ENCODE measurements around the gene SAXO1. TPM values are rescaled to one million over a fixed set of nuclear protein-coding genes. Genes with fewer than 3 reads are reported as not detected.

The SAXO1 gene
- total RNA-seq, 1 experiment from 2014 or later = not detected

DNA sequence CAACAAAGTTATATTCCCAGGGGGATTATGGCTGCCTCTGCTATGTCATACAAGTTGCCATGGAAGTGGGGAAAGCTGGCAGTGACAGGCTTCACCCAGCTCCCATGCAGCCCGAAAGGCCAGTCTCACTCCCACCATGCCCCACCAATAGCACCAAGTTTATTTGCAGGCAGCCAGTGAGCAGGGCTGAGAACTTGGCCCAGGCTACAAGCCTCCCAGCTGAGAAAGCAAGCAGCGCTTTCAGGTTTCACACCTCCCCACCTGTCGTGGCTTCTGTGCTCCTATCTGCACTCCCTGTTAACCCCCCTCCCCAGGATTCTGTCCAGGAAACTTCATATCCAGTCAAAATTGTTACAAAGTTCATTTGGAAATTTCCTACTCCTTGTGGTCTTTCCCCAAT is 155.0 kb downstream of the SAXO1 start:
- Histone ChIP-seq H3K27ac (ENCODE audit: low read length) (no peak overlapping the region), H3K4me2 (ENCODE audit: low read length) (no peak overlapping the region), H3K36me3 (ENCODE audit: low read depth, low read length) (no peaks in the 10 kb centered on the region), H3K27me3 (ENCODE audit: low read length) (no peaks in the 10 kb centered on the region), H3K79me2 (ENCODE audit: low read length) (no peaks in the 10 kb centered on the region), H3F3A (ENCODE audit: low read length, unreplicated experiment) (no peaks in the 10 kb centered on the region), H3K9me2 (replicated peaks; ENCODE audit: low read length) (no peaks in the 10 kb centered on the region), H3K4me1 (ENCODE audit: insufficient read depth, low read length) (no peaks in the 10 kb centered on the region), H4K20me1 (ENCODE audit: low read length) (no peaks in the 10 kb centered on the region), H3K9ac (ENCODE audit: low read length) (no peak overlapping the region), H3K9me3 (ENCODE audit: low read length) (no peaks in the 10 kb centered on the region), H2AFZ (ENCODE audit: low read length) (no peak overlapping the region), H3K4me3 (ENCODE audit: low read length) (no peak overlapping the region)
- ChIA-PET POLR2A (ENCODE audit: unreplicated experiment) (no interaction called here), CTCF (no interaction called here)
- DNase-seq (no peak), ATAC-seq (no peak)
- TF ChIP-seq EZH2 (IDR thresholded peaks at IDR 0.05; ENCODE audit: low read length, unreplicated experiment) (no peak), EZH2phosphoT487 (IDR thresholded peaks at IDR 0.05; ENCODE audit: borderline replicate concordance, low read length) (no peak)
- TF ChIP-seq, protein P1, sequence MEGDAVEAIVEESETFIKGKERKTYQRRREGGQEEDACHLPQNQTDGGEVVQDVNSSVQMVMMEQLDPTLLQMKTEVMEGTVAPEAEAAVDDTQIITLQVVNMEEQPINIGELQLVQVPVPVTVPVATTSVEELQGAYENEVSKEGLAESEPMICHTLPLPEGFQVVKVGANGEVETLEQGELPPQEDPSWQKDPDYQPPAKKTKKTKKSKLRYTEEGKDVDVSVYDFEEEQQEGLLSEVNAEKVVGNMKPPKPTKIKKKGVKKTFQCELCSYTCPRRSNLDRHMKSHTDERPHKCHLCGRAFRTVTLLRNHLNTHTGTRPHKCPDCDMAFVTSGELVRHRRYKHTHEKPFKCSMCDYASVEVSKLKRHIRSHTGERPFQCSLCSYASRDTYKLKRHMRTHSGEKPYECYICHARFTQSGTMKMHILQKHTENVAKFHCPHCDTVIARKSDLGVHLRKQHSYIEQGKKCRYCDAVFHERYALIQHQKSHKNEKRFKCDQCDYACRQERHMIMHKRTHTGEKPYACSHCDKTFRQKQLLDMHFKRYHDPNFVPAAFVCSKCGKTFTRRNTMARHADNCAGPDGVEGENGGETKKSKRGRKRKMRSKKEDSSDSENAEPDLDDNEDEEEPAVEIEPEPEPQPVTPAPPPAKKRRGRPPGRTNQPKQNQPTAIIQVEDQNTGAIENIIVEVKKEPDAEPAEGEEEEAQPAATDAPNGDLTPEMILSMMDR (conservative IDR thresholded peaks at IDR 0.05; ENCODE audit: low read depth, low read length) = no peak
- BruUV-seq (replicated peaks) = no TSS peak
- intact Hi-C loops (cut with micrococcal nuclease) = no loop called here

Other genes starting within 250 kb of the SAXO1 start
- gene RRAGA, start 16.2 kb upstream of the SAXO1 start, total RNA-seq (2014; rRNA removed) = 13.0 and 16.8 TPM in 2 replicates
- 12.3 and 14.4 TPM in 2 replicates for gene HAUS6, start 69.7 kb upstream of the SAXO1 start, total RNA-seq (2014; rRNA removed)
- gene PLIN2, start 94.3 kb upstream of the SAXO1 start, total RNA-seq (2014; rRNA removed) = 27.8 and 30.2 TPM in 2 replicates
- gene DENND4C, start 197.5 kb upstream of the SAXO1 start, total RNA-seq (2014; rRNA removed) = 20.9 and 22.6 TPM in 2 replicates